Measurements from ENCODE around the gene SUSD4.
"Not testable (repeated sequence)": the region's sequence is repeated elsewhere in the genome, so short reads cannot be mapped to it uniquely, and the experiment has no call there.

Gene SUSD4

DNA sequence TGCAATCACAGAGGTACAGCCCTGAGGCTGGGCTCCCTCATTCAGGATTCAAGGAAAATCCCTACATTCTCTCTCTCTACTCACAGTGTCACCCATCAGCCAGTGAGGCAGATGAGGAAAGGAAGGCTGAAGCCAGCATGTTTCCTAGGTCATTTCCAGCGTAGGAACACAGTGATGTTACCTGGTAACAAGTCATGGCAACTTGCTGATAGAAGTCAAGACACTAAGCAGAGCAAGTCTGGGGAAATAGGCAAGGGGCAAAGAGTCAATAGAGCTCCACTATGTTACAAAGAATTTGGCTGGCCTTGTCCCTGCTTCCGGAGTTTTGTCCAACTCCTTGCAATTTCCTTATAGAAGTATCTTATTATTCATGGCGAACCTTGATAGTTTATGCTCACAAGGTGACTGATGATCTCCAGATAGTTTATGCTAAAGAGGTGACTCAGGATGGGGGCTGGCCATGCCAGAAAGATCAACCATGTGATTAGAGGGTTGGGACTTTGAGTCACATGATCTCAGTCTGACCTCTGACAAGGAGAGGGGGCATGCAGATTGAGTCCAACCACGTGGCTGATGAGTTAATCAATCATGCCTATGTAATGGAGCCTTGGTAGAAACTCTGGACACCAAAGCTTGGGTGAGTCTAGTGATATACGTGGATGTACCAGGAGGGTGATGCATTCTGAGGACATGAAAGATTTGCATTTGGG is 51.1 kb downstream of the SUSD4 start:
- DNase-seq: no peak
- no peak for TF ChIP-seq POLR2A (IDR thresholded peaks at IDR 0.05; ENCODE audit: low read length)
- no peak for TF ChIP-seq GATA1 (IDR thresholded peaks at IDR 0.05; ENCODE audit: low read depth, low read length)

DNA sequence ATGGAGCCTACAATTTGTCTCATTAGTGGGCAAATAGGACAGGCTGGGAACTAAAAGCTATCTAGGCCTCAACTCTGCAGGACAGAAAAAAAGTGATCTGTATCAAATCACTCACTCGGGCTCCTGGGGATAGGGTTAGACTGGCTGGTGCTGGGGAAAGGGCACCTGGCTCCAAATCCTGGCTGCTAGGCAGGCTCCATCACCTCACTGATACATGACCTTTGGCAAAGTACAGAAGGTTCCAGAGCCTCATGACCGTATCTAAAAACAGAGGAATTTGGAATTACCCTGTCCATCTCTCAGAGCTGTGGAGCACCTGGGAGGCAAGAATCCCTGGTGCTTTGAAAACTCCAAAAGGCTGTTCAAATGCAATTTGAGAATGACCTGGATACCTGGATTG is 51.7 kb downstream of the SUSD4 start:
- DNase-seq: no peak
- no peak for TF ChIP-seq GATA1 (IDR thresholded peaks at IDR 0.05; ENCODE audit: low read depth, low read length)
- no peak for TF ChIP-seq POLR2A (IDR thresholded peaks at IDR 0.05; ENCODE audit: low read length)

DNA sequence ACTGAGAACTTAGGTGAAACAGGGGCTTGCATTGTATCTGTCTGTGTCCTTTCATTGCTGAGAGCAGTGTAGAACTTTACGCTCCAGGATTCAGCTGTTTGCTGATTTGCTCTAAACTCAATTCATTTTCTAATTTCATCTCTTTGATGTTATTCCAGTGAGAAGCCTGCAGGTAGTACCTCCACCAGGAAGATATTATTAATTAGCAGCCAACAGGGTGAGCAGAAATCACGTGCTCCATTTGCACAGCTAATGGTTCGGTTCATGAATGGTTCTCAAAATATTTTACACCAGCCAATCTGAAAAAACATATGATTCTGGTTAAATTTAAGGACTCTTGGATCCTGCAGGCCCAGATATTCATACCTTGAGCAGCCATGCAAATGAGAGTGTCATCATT is 52.1 kb downstream of the SUSD4 start:
- TF ChIP-seq POLR2A (IDR thresholded peaks at IDR 0.05; ENCODE audit: low read length) (no peak), GATA1 (IDR thresholded peaks at IDR 0.05; ENCODE audit: low read depth, low read length) (no peak)
- DNase-seq: no peak

DNA sequence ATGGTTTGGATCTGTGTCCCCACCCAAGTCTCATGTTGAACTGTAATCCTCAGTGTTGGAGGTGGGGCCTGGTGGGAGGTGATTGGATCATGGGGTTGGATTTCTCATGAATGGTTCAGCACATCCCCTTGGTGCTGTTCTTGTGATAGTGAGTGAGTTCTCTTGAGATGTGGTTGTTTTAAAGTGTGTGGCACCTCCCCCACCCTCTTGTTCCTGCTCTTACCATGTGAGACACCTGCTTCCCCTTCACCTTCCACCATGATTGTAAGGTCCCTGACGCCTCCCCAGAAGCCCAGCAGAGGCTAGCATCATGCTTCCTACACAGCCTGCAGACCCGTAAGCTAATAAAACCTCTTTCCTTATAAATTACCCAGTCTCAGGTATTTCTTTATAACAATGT is 55.8 kb downstream of the SUSD4 start:
- TF ChIP-seq POLR2A (IDR thresholded peaks at IDR 0.05; ENCODE audit: low read length): no peak
- no peak for DNase-seq

DNA sequence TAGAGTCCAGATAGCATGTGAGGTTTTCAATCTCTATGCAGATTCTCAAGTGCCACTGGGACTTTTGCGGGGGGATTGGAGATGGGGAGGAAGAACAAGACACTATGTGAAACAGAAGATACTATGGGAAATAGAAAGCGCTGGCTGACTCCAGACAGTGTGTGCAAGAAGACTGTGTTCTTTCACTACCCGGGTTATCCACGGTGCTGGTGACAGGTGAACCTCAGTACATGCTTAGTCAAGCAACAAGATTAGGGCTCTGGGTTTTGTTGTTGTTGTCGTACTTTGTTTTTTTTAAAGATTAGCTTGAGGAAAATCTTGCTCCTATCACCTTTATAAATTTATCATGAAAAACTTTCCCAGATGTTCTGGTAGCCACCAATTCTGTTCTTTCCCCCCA is 56.4 kb downstream of the SUSD4 start:
- DNase-seq: no peak
- TF ChIP-seq POLR2A (IDR thresholded peaks at IDR 0.05; ENCODE audit: low read length) (no peak), GATA1 (IDR thresholded peaks at IDR 0.05; ENCODE audit: low read depth, low read length) (no peak)

DNA sequence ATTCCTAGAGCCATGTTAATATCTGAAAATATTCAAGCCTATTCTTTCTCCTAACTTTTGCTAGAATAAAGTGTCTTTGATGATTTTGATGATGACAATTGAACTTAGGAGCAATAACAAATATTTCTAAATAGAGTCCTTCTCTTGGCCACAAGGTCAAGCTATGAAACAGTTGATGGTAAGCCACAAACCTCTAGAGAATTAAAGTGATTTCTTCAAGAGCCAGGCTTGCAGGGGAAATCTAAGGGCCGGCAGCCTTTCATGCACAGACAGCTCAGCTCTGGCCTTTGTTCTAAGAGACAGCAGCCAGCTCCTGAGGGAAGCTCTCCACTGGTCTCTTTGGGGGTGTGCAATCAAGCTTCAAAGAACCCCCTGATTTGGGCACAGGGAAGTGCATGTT is 59.0 kb downstream of the SUSD4 start:
- TF ChIP-seq GATA1 (IDR thresholded peaks at IDR 0.05; ENCODE audit: low read depth, low read length): no peak
- TF ChIP-seq POLR2A (IDR thresholded peaks at IDR 0.05; ENCODE audit: low read length): no peak
- no peak for DNase-seq

DNA sequence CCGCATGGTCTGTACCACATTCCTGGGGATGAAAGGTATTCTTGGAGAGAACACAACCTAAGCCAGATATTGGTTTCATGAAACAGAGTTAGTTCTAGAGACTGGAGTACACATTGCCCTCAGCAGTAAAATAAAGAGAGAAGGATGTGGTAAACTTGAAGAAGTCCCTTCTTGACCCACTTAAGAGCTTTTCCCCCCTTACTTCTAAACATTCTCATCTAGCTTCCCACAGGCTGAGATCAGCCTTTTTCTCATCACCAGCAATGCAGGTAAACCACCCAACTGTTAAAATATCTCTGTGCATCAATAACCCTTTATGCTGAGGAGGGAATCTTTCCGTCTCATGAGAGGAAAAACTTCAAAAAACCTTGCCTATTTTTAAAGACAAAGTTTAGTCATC is 62.6 kb downstream of the SUSD4 start:
- no peak for DNase-seq
- TF ChIP-seq POLR2A (IDR thresholded peaks at IDR 0.05; ENCODE audit: low read length) (no peak), GATA1 (IDR thresholded peaks at IDR 0.05; ENCODE audit: low read depth, low read length) (no peak)

DNA sequence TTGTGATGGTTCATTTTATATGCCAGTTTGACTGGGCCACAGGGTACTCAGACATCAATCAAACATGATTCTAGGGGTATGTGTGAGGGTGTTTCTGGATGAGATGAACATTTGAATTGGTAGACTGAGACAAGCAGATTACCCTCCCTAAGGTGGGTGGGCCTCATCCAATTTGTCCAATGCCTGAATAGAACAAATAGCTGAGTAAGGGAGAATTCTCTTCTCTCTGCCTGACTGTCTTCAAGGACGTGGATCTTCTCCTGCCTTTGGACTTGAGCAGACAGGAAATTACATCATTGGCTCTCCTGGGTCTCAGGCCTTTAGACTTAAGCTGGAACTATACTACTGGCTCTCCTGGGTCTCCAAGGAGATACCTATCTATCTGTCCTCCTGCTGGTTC is 64.4 kb downstream of the SUSD4 start:
- DNase-seq: no peak
- TF ChIP-seq POLR2A (IDR thresholded peaks at IDR 0.05; ENCODE audit: low read length) (no peak), GATA1 (IDR thresholded peaks at IDR 0.05; ENCODE audit: low read depth, low read length) (no peak)

DNA sequence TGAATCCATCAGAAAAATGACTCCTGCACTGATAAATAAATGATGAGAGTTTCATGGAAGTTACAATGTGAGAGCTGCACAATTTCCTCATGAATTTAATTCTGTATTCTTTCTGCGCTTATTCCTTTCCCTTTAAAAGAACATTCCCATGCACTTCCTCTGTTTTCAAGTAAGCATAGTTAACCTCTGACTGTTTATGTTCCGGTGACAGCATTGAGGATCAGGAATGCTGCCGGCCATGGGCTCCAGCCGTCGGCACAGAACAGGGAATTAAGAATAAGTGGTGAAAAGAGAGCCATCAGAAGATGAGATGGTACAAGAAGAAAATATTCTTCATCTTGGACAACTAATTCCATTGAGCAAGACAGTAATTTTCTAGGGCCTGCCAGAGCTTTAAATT is 65.3 kb downstream of the SUSD4 start:
- DNase-seq: no peak
- TF ChIP-seq GATA1 (IDR thresholded peaks at IDR 0.05; ENCODE audit: low read depth, low read length): no peak

DNA sequence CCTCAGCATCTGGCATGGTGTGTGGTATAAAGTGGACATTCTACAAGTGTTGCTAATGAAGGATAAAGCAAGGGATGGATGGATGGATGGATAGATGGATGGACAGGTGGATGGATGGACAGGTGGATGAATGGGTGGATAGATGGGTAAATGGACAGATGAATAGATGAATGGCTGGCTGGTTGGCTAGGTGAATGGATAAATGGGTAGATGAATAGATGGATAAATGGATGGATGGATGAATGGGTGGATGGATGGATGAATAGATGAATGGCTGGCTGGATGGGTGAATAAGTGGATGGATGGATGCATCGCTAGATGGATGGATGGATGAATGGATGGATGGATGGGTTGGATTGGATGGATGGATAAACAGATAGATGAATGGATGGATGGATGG is 66.2 kb downstream of the SUSD4 start:
- DNase-seq: no peak
- TF ChIP-seq POLR2A (IDR thresholded peaks at IDR 0.05; ENCODE audit: low read length): no peak
- TF ChIP-seq GATA1 (IDR thresholded peaks at IDR 0.05; ENCODE audit: low read depth, low read length): no peak

DNA sequence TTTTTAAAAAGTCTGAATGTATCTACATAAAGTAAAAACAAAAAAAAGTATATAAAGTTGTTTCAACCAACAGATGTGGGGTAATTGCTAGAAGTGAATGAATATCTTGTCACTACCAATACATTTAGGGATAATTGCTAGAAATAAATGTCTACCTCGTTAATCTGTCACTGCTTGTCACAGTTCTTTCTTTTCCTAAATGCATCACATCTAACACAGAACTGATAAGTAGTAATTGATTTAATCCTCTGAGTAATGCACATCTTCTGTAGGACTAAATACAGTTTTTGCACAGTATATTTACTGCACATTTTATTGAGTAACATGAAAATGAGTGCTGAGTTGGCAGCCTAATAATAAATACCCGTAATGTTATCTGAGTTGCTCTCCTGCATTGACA is 72.2 kb downstream of the SUSD4 start:
- TF ChIP-seq POLR2A (IDR thresholded peaks at IDR 0.05; ENCODE audit: low read length): no peak
- TF ChIP-seq GATA1 (IDR thresholded peaks at IDR 0.05; ENCODE audit: low read depth, low read length): no peak
- DNase-seq: no peak

DNA sequence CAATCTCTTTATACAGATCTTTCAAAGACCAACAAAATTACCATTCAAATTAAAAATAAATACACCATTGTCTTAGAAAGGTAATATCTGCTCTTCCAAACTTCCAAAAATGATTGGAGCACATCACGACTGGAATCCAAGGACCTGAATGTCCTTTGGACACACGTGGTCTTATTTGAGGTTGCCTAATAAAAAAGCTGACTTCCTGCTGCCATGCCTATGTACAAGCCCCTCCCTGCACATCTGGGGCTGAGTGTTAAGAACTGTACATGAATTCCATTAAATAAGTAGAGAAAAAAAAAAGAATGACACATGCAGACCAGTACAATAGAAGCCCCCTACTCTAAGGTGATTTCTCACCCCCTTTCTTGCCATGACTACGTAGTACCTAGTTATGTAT is 73.6 kb downstream of the SUSD4 start:
- TF ChIP-seq POLR2A (IDR thresholded peaks at IDR 0.05; ENCODE audit: low read length): no peak
- TF ChIP-seq GATA1 (IDR thresholded peaks at IDR 0.05; ENCODE audit: low read depth, low read length): no peak
- DNase-seq: no peak

DNA sequence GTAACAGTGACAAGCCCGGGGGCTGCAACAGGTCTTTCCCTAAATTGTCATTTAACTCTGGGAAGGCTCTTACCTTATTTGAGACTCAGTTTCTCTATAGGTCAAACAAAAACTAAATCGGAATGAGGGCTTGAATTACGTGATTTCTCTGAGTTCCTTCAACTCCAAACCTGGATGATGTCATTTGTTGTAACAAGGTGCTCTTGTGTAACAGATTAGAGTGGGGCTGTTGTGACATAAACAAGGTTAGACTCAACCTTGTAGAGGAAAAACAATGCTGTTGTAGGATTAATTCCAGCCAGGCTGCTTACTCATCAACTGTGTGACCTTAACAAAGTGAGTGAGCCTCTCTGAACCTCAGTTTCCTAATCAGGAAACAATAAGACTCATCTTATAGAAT is 74.4 kb downstream of the SUSD4 start:
- TF ChIP-seq GATA1 (IDR thresholded peaks at IDR 0.05; ENCODE audit: low read depth, low read length) (no peak), POLR2A (IDR thresholded peaks at IDR 0.05; ENCODE audit: low read length) (no peak)

DNA sequence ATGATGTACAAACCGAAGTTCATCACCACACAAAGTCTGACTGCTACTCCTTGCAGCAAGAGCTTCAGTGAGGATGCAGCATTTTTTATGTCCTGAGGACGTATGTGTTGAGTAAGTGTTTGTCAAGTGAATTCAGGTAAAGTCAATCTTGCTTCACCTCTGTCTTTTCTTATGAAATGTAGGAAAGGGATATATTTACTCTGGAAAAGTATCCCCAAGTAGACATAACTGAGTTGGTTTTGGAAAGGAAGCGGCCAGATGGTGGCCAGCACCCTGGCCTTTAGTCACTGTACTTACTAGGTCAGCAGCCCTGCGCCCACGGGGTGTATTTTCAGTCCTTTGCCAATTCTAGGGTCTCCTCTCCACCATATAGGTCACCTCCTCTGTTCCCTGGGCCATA is 75.2 kb downstream of the SUSD4 start:
- TF ChIP-seq GATA1 (IDR thresholded peaks at IDR 0.05; ENCODE audit: low read depth, low read length) (no peak), POLR2A (IDR thresholded peaks at IDR 0.05; ENCODE audit: low read length) (no peak)
- no peak for DNase-seq

More for the DNA sequence above, 74.4 kb downstream of the SUSD4 start:
- DNase-seq: no peak

DNA sequence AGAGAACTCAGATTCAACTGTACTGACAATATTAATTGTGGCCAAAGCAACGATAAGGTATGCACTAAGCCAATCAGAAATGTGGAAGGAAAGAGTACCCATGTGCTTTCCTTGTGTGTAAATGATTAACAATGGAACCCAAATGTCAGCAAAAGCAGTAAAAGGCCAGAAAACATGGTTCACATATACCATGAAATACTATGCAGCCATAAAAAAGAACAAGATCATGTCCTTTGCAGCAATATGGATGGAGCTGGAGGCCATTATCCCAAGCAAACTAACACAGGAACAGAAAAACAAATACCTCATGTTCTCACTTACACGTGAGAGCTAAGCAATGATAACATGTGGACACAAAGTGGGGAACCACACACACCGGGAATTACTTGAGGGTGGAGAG is 78.5 kb downstream of the SUSD4 start:
- TF ChIP-seq GATA1 (IDR thresholded peaks at IDR 0.05; ENCODE audit: low read depth, low read length) (no peak), POLR2A (IDR thresholded peaks at IDR 0.05; ENCODE audit: low read length) (no peak)
- no peak for DNase-seq

DNA sequence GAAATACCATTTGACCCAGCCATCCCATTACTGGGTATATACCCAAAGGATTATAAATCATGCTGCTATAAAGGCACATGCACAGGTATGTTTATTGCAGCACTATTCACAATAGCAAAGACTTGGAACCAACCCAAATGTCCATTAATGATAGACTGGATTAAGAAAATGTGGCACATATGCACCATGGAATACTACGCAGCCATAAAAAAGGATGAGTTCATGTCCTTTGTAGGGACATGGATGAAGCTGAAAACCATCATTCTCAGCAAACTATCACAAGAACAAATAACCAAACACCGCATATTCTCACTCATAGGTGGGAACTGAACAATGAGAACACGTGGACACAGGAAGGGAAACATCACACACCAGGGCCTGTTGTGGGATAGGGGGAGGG is 80.3 kb downstream of the SUSD4 start:
- DNase-seq: not testable (repeated sequence)

DNA sequence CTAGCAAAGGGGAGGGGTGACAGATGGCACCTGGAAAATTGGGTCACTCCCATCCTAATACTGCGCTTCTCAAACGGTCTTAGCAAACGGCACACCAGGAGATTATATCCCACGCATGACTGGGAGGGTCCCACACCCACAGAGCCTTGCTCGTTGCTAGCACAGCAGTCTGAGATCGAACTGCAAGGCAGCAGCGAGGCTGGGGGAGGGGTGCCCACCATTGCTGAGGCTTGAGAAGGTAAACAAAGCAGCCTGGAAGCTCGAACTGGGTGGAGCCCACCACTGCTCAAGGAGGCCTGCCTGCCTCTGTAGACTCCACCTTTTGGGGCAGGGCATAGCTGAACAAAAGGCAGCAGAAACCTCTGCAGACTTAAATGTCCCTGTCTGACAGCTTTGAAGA is 85.7 kb downstream of the SUSD4 start:
- not testable (repeated sequence) for DNase-seq

Measured in erythroblast (primary cell).